GM19324 (cell line): Measurements from ENCODE around the gene FGF4.
"Not testable (repeated sequence)": the region's sequence is repeated elsewhere in the genome, so short reads cannot be mapped to it uniquely, and the experiment has no call there.

Source experiments
- ATAC-seq: cut with Tn5 transposase; IDR thresholded peaks from one replicate; pipeline ENCODE4 v1.9.1; 2021; ENCODE audit warnings: mild to moderate bottlenecking, moderate library complexity; ENCODE audit not compliant: unreplicated experiment, low FRiP score

The FGF4 gene

DNA sequence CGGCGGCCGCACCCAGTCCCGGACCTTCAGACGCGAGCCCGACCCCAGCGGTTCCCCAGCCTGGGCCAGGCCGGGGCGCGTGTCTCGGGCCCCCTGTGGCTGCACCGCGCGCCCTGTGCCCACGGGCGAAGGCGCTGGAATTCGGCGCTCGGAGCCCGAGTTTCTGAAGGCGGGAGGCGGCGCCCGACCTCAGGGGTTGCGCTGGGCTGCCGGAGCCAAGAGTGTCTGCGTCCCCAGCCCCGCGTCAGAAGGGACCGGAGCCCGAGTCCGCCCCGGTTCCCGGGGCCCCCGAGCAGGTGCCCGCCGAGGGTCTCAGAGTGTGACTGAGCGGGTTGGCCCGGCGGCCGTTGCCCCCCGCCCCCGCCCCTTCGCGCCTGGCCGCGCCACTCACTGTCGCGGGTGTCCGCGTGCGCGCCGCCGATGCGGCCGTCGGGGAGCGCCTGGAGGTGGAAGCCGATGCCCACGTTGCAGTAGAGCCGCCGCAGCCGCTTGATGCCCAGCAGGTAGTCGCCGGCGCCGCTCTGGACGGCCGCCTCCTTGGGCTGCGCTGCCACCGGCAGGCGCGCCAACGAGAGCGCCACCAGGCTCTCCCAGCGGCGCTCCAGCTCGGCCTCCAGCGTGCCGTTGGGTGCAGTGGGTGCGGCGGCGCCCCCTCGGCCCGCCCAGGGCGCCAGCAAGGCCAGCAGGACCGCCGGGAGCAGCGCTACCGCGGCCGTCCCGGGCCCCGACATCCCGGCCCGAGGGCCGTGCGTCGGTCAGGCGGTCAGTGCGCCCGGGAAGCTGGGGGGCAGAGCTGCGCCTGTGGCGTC, 583 bp downstream of the FGF4 start:
- no peak for ATAC-seq

GRCh38 chr11:69773626-69774353, 1.4 kb downstream of the FGF4 start:
- no peak for ATAC-seq

DNA sequence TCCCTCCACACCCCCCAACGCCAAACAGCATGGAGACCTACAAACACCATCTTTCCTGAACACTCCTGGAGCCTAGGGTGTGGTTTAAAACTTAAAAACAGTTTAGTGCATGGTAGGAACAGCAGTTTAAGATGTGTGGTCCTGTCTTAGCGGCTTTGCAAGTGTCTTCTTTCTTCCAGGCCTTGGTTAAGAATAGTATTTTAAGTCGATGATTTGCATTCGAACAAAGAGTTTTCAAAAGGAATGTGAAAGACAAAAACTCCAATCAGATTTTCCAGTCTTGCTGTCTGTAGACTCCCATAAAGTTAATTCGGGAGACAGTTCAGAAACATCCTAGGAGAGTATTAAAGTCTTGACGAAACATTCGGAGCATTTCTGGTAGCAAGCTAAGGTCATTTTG, 3.7 kb downstream of the FGF4 start:
- ATAC-seq = no peak

DNA sequence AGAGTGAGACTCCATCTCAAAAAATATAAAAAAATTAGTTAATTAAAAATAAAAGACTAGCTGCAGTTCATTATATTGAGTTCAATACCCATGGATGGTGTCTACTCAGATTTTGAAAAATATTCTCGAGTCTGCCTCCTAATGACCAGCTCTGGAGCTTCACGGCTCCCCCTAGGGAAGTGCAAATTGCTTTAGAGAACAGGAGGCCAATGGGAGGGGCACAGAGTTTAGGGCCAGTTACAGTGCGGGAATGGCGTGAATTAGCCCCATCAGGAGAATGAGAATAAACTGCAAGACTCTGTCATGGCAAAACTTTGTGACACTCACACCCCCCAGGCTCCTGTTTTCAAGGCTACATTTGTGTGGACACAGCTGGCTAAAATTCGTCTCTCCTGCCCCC, 4.6 kb downstream of the FGF4 start:
- no peak for ATAC-seq

- ATAC-seq = no peak
Observed at GRCh38 chr11:69765498-69765995, 9.6 kb downstream of the FGF4 start.

DNA sequence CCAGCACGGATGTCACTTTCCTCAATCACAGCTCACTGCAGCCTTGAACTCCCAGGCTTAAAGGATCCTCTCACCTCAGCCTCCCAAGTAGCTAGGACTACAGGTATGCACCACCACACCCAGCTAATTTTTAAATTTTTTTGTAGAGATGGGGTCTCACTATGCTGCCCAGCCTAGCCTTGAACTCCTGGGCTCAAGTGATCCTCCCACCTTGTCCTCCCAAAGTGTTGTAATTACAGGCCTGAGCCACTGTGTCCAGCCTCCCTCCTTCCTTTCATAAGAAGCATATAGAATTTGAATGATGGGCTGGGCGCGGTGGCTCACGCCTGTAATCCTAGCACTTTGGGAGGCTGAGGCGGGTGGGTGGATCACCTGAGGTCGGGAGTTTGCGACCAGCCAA, 10.2 kb downstream of the FGF4 start:
- not testable (repeated sequence) for ATAC-seq

DNA sequence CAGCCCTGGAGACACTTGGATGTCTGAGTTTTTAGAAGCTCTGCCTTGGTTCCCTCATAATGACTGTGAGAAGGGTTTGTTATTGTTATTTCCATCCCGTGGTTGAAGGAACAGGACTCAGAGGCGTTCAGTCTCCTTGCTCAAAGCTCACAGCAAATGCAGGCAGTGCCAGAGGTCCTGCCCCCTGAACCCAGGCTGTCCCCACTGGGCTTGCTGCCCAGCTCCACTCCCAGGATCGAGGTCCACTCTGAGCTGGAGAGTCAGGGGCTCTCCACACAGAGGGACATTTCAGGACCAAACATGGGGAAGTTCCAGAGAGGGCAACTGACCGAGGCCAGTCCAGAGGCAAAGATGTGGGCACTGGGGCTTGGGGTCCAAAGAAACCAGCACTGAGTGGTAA, 14.8 kb downstream of the FGF4 start:
- ATAC-seq = no peak

DNA sequence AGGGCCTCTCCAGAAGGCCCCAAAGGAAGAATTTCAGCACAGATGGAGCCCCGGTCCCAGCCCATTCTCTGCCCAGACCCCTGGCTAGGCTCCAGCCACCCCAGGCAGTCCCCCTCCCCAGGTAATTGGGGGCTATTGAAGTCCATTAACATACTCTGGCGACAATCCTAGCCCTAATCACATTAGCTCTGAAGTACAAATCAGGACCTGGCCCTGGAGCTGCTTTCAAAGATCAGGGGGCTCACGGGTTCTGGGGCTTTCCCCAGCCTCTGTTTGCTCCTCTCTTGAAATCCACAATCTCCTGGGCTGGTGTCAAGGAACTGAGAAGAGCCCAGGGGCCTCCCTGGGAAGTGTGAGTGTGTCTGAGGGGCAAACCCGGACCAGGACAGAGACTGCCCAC, 22.3 kb downstream of the FGF4 start:
- no peak for ATAC-seq

DNA sequence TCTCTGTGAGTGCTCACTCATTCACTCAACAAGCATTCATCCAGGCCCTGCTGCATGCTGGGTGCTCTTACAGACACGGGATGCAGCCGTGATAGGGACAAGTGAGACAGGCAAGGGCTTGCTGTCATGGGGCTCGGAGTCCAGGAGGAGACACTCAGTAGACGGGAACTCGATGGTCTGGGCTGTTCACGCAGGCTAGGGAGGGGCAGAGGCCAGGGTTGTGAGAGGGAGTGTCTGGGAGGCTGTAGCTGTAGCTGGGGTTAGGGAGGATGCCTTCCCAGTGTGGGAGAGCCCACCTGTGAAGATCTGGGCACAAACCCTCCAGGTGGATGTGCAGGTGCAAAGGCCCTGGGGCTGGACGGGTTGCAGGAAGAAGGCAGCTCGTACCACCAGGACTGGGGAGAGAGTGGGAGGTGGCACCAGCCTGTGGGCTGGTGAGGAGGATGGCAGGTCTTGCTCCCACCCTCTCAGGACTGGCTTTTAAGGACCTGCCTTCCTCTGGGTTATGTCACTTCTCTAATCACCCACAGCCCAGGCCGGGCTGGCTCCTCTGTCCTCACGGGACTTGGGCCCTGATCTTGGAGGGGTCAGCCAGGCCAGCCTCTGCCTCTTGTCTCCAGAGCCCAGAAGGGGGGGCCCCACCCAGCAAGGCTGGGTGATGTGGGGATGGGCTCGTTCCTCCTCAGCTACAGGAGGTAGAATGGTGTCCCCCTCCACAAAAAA, 24.1 kb downstream of the FGF4 start:
- ATAC-seq = no peak

DNA sequence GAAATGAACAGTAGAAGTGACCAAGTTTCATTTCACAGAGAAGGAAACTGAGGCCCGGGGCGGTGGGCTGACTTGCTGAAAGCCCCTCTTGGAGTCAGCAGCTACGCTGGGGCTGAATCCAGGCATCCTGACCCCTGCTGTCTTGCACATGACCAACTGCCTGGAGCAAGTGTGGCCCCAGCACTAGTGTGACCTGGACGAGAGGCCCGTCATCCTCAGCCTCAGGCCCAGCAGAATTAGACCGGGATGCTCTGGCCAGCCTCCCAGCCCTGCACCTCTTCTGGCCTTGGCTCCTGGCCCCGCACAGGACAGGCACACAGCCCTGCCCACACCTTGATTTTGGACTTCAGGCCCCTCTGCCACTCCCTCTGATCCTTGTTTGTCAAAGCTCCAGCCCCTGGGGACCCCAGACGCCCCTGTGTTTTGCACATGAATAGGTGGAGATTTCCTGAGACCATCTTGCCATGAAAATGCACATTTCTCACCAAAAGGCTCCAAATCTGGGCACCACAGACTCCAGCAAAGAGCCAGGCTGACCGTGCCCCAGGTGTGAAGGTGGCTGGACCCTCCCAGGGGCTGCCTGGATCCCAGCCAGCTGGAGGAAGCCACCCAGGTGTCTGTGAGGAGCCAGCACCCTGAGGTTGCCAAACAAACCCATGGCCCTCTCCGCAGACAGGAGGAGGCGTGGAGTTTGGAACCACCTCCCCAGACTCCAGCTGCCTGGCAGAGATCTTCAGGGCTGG, 24.9 kb downstream of the FGF4 start:
- no peak for ATAC-seq

GRCh38 chr11:69748637-69749036, 26.5 kb downstream of the FGF4 start:
- no peak for ATAC-seq

GRCh38 chr11:69746752-69747742, 28.1 kb downstream of the FGF4 start:
- ATAC-seq = no peak

- ATAC-seq = no peak
Observed at GRCh38 chr11:69746140-69746539, 29.0 kb downstream of the FGF4 start.

GRCh38 chr11:69745201-69745600, 29.9 kb downstream of the FGF4 start:
- no peak for ATAC-seq

DNA sequence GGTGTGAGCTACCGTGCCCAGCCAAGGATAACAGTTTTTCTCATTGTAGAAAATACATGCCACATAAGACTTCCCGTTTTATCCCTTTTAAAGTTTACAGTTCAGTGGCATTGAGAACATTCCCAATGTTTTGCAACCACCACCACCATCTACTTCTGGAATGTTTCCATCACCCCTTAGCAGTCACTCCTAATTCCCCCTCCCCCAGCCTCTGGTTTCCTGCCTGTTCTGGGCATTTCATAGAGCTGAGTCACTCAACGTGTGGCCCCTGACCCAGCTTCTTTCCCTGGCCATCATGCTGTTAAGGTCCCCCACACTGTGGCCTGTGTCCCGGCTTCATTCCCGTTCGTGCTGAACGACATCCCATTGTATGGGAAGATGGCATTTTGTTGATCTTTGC, 30.7 kb downstream of the FGF4 start:
- no peak for ATAC-seq

DNA sequence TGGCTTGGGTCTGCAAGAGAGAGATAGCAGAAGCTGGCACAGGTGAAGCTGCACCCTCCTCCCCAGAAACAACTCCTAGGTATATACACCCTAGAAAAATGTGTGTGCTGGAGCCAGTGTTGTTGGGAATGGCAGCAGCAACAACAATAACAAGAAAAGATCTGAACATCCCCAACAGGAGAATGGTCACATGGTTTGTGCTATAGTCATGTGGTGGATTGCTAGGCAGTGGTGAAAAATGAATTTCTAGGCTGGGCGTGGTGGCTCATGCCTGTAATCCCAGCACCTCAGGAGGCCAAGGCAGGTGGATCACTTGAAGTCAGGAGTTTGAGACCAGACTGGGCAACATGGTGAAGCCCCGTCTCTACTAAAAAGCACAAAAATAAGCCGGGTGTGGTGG, 40.3 kb downstream of the FGF4 start:
- ATAC-seq = no peak

DNA sequence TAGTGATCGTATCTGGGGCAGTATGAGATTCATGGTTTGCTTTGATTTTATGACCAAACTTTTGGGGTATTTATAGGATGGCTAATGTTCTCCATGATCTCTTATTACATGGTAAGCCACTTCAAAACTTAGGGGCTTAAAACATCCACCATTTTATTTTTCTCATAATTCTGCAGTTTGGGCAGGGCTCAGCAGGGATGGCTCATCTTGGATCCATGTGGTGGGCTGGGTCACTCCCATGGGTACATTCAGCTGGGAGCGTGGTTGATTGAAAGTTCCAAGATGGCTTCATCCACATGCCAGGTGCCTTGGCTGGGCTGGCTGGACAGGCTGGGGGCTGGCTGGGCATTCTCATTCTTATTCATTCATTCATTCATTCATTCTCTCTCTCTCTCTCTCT, 40.8 kb downstream of the FGF4 start:
- no peak for ATAC-seq

DNA sequence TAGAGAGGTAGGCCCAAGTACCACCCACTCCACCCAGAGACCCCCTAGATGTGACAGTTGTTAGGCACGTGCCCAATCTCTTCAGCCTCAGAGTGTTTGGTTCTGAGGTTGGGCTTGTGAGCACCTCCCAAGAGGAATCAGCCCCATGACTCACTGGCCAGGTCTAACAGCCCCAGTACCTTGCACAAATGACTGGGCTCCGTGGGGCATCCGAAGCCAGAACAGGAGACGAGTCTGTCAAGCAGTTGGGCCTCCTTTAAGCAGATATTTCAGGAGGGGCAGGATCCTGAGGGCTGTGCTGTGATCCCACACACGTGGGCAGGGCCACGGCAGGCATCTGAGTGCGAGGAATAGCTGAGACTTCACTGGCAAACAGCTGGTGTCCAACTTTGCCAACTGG, 42.2 kb downstream of the FGF4 start:
- no peak for ATAC-seq

- ATAC-seq = no peak
Observed at GRCh38 chr11:69731110-69731509, 44.0 kb downstream of the FGF4 start.
